GM12878 (cell line): ENCODE data around the gene PTPRB. TPM values are rescaled to one million over a fixed set of nuclear protein-coding genes. Genes with fewer than 3 reads are reported as not detected.

Experiments
- ATAC-seq: fragments of 200-7000 bp; cut with Tn5 transposase; 3 replicates; pipeline ENCODE4 v1.9.1; 2020; ENCODE audit warnings: mild to moderate bottlenecking, moderate library complexity
- BruUV-seq: library from RNA; stranded (reverse); fragments of 400-500 nt; replicated peaks from 2 replicates; lab custom pipeline; 2021; lab: Mats Ljungman, UMichigan
- CTCF ChIA-PET: fragments of 300-600 bp; sonication (Branson Sonifier 250); formaldehyde crosslinking; extraction: SDS; loops from one replicate; lab custom pipeline; 2021; ENCODE audit warnings: inconsistent platforms; lab: Yijun Ruan, JAX
- POLR2A ChIA-PET: fragments of 350-600 bp; formaldehyde crosslinking; extraction: SDS; loops from one replicate; lab custom pipeline; 2021; ENCODE audit warnings: inconsistent platforms; lab: Charles Lee
- RAD21 ChIA-PET: fragments of 300-600 bp; sonication (Branson Sonifier 250); formaldehyde crosslinking; loops from one replicate; lab custom pipeline; 2023; ENCODE audit warnings: antibody characterized with exemption; ENCODE audit not compliant: unreplicated experiment; lab: Charles Lee
- SMC1A ChIA-PET: fragments of 300-600 bp; sonication (Branson Sonifier 250); formaldehyde crosslinking; loops from one replicate; lab custom pipeline; 2023; ENCODE audit not compliant: unreplicated experiment, uncharacterized antibody; lab: Charles Lee
- DNase-seq: peaks from one replicate; pipeline ENCODE4 v3.0.0-alpha.2; 2011; ENCODE audit warnings: low read depth, low spot score
- FAIRE-seq: peaks from 3 replicates; lab custom pipeline; 2011; peaks lifted over from hg19 to GRCh38; lab: Jason Lieb, UNC
- H2AFZ ChIP-seq: 2 replicates; pipeline ENCODE4 v1.6.0; 2011; ENCODE audit warnings: low read depth, low read length, control low read depth; ENCODE audit not compliant: control insufficient read depth
- H3K27ac ChIP-seq: 2 replicates; pipeline ENCODE4 v1.5.1; 2011; ENCODE audit warnings: control low read depth; ENCODE audit not compliant: control insufficient read depth, insufficient read depth
- H3K27me3 ChIP-seq, 2 experiments: replicated peaks in 1 of 2; 2 replicates each; pipeline versions ENCODE4 v1.6.0 to v1.6.1; 2011; ENCODE audit warnings: low read length in 1 of 2; ENCODE audit not compliant: control insufficient read depth in 2 of 2, insufficient read depth in 2 of 2
- H3K36me3 ChIP-seq, 2 experiments: 2 replicates each; pipeline ENCODE4 v1.5.1; 2011; ENCODE audit warnings: low read length in 1 of 2; ENCODE audit not compliant: control insufficient read depth in 2 of 2, insufficient read depth in 2 of 2
- H3K4me1 ChIP-seq: 2 replicates; pipeline ENCODE4 v1.6.1; 2011; ENCODE audit warnings: mild to moderate bottlenecking, low read length, moderate library complexity, mixed read lengths; ENCODE audit not compliant: control insufficient read depth, insufficient read depth
- H3K4me2 ChIP-seq: 2 replicates; pipeline ENCODE4 v1.6.0; 2011; ENCODE audit warnings: control low read depth; ENCODE audit not compliant: control insufficient read depth, insufficient read depth
- H3K4me3 ChIP-seq: fragments of 200-600 bp; sonication (generic); 2 replicates; pipeline ENCODE4 v1.5.1; 2016
- H3K79me2 ChIP-seq: 2 replicates; pipeline ENCODE4 v1.6.0; 2011; ENCODE audit warnings: low read length; ENCODE audit not compliant: control insufficient read depth, insufficient read depth
- H3K9ac ChIP-seq: 2 replicates; pipeline ENCODE4 v1.8.0; 2011; ENCODE audit warnings: low read length, control low read depth, mixed read lengths; ENCODE audit not compliant: control insufficient read depth, insufficient read depth
- H3K9me3 ChIP-seq: replicated peaks from 3 replicates; pipeline ENCODE4 v1.5.1; 2011; ENCODE audit warnings: mild to moderate bottlenecking, low read length; ENCODE audit not compliant: control insufficient read depth, insufficient read depth
- H4K20me1 ChIP-seq: 2 replicates; pipeline ENCODE4 v1.6.0; 2011; ENCODE audit not compliant: control insufficient read depth, insufficient read depth
- SIX5 ChIP-seq: IDR thresholded peaks from 2 replicates; pipeline ENCODE4 v1.6.1; 2011; ENCODE audit warnings: mild to moderate bottlenecking, low read depth, low read length, moderate library complexity; ENCODE audit not compliant: severe bottlenecking
- SUPT20H ChIP-seq: IDR thresholded peaks from 2 replicates; pipeline ENCODE4 v1.6.1; 2011; ENCODE audit warnings: low read depth, mild to moderate bottlenecking, low read length, moderate library complexity, borderline replicate concordance; ENCODE audit not compliant: control insufficient read depth
- ZNF207 ChIP-seq: fragments of 450-650 bp; IDR thresholded peaks from 2 replicates; pipeline ENCODE4 v1.6.1; 2014; ENCODE audit warnings: antibody characterized with exemption, mild to moderate bottlenecking, borderline replicate concordance
- ZNF217 ChIP-seq: fragments of 450-650 bp; IDR thresholded peaks from 2 replicates; pipeline ENCODE4 v1.6.1; 2017; ENCODE audit warnings: antibody characterized with exemption, mild to moderate bottlenecking
- WGBS: methylation state at CpG from one replicate; pipeline ENCODE4 v1.1.6; 2016; ENCODE audit warnings: low lambda C conversion rate; ENCODE audit not compliant: insufficient replicate concordance, insufficient coverage; ENCODE audit errors: missing lambda C conversion rate; 5-methylcytosine and 5-hydroxymethylcytosine counted together
- in situ Hi-C: fragments of 300-500 bp; cut with MboI; formaldehyde crosslinking; loops from 9 replicates; pipeline ENCODE4 v1.14.3; 2018; ENCODE audit warnings: mixed read lengths
- intact Hi-C: fragments of 100-400 bp; cut with micrococcal nuclease; formaldehyde crosslinking; loops from one replicate; pipeline ENCODE4 v1.14.2; 2022; ENCODE audit not compliant: unreplicated experiment
- polyA plus RNA-seq, 11 experiments: library from polyadenylated mRNA; depleted of rRNA in 4 of 11; unstranded in 6 of 11; stranded (reverse) in 5 of 11; fragments of >200 nt; fragmentation: Nextera tagmentation in 4 of 11; fragmentation: Illumina TruSeq in 1 of 11; extraction: Ambion mirVana in 4 of 11; extraction: Trizol in 1 of 11; gene quantifications; 1 replicate in 1 of 11; 2 replicates in 10 of 11; pipeline versions ENCODE4 v1.2.1 to v1.2.3, GENCODE V29; 2011 to 2016; ENCODE audit warnings: inconsistent platforms in 2 of 11, missing spikeins in 2 of 11, low read depth in 1 of 11
- total RNA-seq, 4 experiments: library from RNA; depleted of rRNA in 3 of 4; stranded (reverse); fragments of >200 nt in 3 of 4; fragmentation: Illumina TruSeq in 1 of 4; extraction: Trizol in 1 of 4; gene quantifications; 2 replicates each; pipeline versions ENCODE4 v1.2.1 to v1.2.3, GENCODE V29; 2013 to 2021
- TF ChIP-seq, protein P1 (sequence below): fragments of 450-650 bp; IDR thresholded peaks from 2 replicates; pipeline ENCODE4 v1.6.1; 2016; ENCODE audit warnings: mild to moderate bottlenecking

PTPRB gene
- total and polyA plus RNA-seq, 10 of the 15 experiments (the other 5 are each of a cell fraction or from before 2014, with no cell fraction given) = 0.03 to 0.35 (median 0.05) TPM

DNA sequence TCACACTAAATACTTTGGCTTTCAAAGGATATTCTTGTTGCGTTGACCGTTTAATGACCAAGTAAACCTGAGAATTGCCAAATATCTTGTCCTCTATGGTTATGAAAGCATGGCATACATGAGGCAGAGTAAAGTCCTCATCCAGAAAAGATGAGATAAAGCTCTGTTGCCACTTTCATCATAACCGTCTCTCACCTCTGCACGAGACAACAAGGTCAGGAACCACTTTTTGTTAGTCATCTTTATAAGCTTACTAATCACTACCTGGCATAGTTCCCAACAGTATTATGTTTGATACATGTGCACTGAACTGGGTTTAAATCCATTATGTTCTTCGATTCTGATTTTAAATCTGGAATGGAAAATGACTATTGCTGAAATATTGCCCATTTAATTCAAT is 31.3 kb downstream of the PTPRB start:
- Histone ChIP-seq H3K36me3 (no peaks in the 10 kb centered on the region), H3K4me1 (no peaks in the 10 kb centered on the region), H3K27ac (no peak overlapping the region), H4K20me1 (no peaks in the 10 kb centered on the region), H3K79me2 (no peaks in the 10 kb centered on the region), H2AFZ (no peak overlapping the region), H3K9ac (no peak overlapping the region), H3K4me3 (no peak overlapping the region), H3K27me3 (peaks cover 2% of the 10 kb centered on the region in 2 experiments; a peak in 3 of 4 replicates), H3K4me2 (no peak overlapping the region), H3K9me3 (no peaks in the 10 kb centered on the region)
- no TSS peak for BruUV-seq
- SMC1A ChIA-PET = interaction anchor here (1.4 kb wide), 2 partner anchors 19 to 31 kb away, joined by 3 read pairs; no protein-coding TSS in a partner anchor
- intact Hi-C loops (no loop called here), in situ Hi-C loops (no loop called here)
- 25% methylated on average over 5 of the region's 5 CpGs for WGBS
- POLR2A ChIA-PET = no interaction called here
- CTCF ChIA-PET = interaction anchor here (1.1 to 1.2 kb wide), 2 partner anchors 15 to 29 kb away, joined by 3 to 6 read pairs; no protein-coding TSS in a partner anchor
- ATAC-seq = no peak
- no peak for TF ChIP-seq SIX5
- no peak for TF ChIP-seq ZNF217
- DNase-seq = no peak
- FAIRE-seq = no peak
- RAD21 ChIA-PET = no interaction called here

DNA sequence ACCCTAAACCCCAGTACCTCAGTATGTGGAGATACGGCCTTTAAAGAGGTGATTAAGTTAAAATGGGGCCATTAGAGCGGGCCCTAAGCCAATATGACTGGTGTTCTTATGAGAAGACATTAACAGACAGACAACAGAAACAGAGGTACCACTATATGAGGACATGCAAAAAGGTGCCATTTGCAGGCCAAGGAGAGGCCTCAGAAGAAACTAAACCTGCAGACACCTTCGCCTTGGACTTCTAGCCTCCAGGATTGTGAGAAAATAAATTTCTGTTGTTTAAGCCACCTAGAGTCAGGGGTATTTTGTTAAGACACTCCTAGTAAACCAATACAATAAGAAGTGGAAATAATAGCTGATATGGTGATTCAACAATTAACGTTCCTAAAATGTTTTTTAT is 32.6 kb downstream of the PTPRB start:
- WGBS = 7% methylated on average over 4 of the region's 4 CpGs
- POLR2A ChIA-PET = no interaction called here
- no peak overlapping the region for H3K4me3 ChIP-seq

More for the DNA sequence above, 32.6 kb downstream of the PTPRB start:
- ATAC-seq = no peak
- H3K4me1 ChIP-seq = no peaks in the 10 kb centered on the region
- DNase-seq = no peak
- no peak for FAIRE-seq
- BruUV-seq = no TSS peak
- H3K27me3 ChIP-seq = peaks cover 2% of the 10 kb centered on the region in 2 experiments; a peak in 3 of 4 replicates
- H2AFZ ChIP-seq = no peak overlapping the region
- TF ChIP-seq SUPT20H (no peak), ZNF207 (no peak)
- TF ChIP-seq, protein P1, sequence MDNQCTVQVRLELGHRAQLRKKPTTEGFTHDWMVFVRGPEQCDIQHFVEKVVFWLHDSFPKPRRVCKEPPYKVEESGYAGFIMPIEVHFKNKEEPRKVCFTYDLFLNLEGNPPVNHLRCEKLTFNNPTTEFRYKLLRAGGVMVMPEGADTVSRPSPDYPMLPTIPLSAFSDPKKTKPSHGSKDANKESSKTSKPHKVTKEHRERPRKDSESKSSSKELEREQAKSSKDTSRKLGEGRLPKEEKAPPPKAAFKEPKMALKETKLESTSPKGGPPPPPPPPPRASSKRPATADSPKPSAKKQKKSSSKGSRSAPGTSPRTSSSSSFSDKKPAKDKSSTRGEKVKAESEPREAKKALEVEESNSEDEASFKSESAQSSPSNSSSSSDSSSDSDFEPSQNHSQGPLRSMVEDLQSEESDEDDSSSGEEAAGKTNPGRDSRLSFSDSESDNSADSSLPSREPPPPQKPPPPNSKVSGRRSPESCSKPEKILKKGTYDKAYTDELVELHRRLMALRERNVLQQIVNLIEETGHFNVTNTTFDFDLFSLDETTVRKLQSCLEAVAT = no peak
- H3K36me3 ChIP-seq = no peaks in the 10 kb centered on the region
- no peak overlapping the region for H3K4me2 ChIP-seq
- ChIA-PET SMC1A (interaction anchor here (1.4 kb wide), 1 partner anchor 20 kb away, joined by 3 read pairs; no protein-coding TSS in a partner anchor), RAD21 (no interaction called here), CTCF (no interaction called here)
- H3K9me3 ChIP-seq = no peaks in the 10 kb centered on the region
- H4K20me1 ChIP-seq = no peaks in the 10 kb centered on the region
- H3K79me2 ChIP-seq = no peaks in the 10 kb centered on the region
- H3K27ac ChIP-seq = no peak overlapping the region
- intact Hi-C loops = no loop called here
- H3K9ac ChIP-seq = no peak overlapping the region
- in situ Hi-C loops = no loop called here
